Measurements from ENCODE around the gene YBX1.
"Not testable (repeated sequence)": the region's sequence is repeated elsewhere in the genome, so short reads cannot be mapped to it uniquely, and the experiment has no call there.

YBX1 gene

DNA sequence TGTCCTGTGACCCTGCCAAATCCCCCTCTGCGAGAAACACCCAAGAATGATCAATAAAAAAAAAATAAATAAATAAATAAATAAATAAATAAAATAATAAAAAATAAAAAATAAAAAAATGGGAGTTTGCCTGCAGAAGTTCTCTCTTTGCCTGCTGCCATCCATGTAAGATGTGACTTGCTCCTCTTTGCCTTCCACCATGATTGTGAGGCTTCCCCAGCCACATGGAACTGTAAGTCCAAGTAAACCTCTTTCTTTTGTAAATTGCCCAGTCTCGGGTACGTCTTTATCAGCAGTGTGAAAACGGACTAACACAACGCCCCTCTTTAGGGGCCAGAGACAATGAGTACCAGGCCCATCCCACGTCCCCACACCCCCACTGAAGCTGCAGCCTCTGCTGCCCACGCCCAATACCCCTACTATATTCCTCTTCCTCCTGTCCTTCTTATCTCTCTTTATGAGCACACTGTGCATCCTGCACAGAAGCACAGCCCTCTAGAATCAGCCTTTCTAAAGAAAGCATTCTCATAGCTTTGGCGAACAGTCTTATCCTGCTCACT is 69.4 kb downstream of the YBX1 start:
- not testable (repeated sequence) for DNase-seq

DNA sequence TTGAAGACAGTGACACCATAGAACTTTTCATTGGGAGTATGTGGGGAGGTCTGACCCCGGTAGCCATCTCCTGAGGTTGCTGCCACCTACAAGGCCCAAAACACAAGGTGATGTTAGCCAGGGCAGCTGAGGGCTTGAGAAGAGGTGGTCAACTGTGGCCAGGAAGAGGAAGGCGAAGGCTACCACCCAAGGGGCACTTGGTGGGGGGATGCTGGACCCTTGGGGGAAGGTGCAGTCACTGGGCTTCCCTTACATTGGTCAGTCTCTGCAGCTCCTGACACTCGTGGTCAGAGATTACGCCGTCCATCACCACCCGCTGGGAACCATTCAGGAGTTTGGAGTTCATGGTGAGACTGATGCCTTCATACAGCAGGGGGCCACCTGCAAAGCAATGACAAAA is 70.1 kb downstream of the YBX1 start:
- DNase-seq = no peak

GRCh38 chr1:42753070-42753469 is 70.9 kb downstream of the YBX1 start:
- no peak for DNase-seq

Measured in NCI-H2171 (cell line).